ENCODE measurements around the gene FZR1. TPM values are rescaled to one million over a fixed set of nuclear protein-coding genes. Genes with fewer than 3 reads are reported as not detected.

The FZR1 gene
- polyA plus RNA-seq, 2 of the 4 experiments (the other 2 are of a cell fraction): 13.9 to 18.1 TPM

DNA sequence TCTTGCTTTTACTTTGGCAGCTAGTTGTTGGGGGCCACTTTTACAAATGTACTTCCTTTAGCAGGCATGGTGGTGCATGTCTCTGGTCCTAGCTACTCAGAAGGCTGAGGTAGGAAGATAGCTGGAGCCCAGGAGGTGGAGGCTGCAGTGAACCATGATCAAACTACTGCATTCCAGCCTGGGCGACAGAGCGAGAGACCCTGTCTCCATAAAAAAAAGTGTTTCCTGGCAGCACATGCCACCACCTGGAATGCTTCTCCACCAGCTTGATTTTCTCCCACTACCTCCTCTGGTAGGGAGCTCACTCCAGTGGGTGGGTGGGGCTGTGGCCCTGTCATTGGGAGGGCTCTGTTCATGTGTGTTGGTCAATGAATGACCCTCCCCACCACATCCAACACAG is 12.5 kb downstream of the FZR1 start (continued):
- TF ChIP-seq, protein P1, sequence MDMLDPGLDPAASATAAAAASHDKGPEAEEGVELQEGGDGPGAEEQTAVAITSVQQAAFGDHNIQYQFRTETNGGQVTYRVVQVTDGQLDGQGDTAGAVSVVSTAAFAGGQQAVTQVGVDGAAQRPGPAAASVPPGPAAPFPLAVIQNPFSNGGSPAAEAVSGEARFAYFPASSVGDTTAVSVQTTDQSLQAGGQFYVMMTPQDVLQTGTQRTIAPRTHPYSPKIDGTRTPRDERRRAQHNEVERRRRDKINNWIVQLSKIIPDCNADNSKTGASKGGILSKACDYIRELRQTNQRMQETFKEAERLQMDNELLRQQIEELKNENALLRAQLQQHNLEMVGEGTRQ (IDR thresholded peaks at IDR 0.05): no peak
- no peak for TF ChIP-seq NPAS2 (CRISPR knock-in tag; IDR thresholded peaks at IDR 0.05; ENCODE audit: borderline replicate concordance)
- no peak for TF ChIP-seq SREBF2 (IDR thresholded peaks at IDR 0.05)
- TF ChIP-seq, protein P2, sequence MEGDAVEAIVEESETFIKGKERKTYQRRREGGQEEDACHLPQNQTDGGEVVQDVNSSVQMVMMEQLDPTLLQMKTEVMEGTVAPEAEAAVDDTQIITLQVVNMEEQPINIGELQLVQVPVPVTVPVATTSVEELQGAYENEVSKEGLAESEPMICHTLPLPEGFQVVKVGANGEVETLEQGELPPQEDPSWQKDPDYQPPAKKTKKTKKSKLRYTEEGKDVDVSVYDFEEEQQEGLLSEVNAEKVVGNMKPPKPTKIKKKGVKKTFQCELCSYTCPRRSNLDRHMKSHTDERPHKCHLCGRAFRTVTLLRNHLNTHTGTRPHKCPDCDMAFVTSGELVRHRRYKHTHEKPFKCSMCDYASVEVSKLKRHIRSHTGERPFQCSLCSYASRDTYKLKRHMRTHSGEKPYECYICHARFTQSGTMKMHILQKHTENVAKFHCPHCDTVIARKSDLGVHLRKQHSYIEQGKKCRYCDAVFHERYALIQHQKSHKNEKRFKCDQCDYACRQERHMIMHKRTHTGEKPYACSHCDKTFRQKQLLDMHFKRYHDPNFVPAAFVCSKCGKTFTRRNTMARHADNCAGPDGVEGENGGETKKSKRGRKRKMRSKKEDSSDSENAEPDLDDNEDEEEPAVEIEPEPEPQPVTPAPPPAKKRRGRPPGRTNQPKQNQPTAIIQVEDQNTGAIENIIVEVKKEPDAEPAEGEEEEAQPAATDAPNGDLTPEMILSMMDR (IDR thresholded peaks at IDR 0.05): no peak

DNA sequence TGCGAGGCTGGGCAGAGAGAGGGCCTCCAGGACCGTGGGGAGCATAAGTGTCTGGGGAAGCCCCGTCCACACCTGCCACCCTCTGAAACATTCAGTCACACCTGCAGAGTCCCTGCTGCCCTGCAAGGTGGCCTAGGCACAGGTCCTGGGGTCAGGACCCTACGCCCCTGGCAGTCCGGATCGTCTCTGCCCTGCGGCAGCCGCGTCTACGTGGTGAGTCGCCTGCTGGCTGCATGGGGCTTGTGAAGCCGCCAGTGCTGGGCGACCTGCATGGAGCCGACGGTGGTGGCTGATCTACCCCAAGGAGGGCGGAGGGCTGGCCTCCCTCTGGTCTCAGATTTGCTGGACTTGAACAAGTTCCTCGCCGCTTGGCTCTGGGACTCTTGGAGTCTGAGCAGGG is 13.0 kb downstream of the FZR1 start:
- Histone ChIP-seq H3K9me3 (no peaks in the 10 kb centered on the region), H3K4me2 (no peak overlapping the region), H3K4me1 (peaks cover 13% of the 10 kb centered on the region; the same call in 2 of the 3 replicates), H3K4me3 (no peak overlapping the region), H3K27ac (no peak overlapping the region)
- no peak for FAIRE-seq
- WGBS (ENCODE audit: missing lambda C conversion rate): 95% methylated on average over 8 of the region's 18 CpGs
- ATAC-seq: no peak
- ChIA-PET CTCF (interaction anchor here (3.2 kb wide), 1 partner anchor 26 kb away, joined by 12 read pairs; no protein-coding TSS in a partner anchor), POLR2A (no interaction called here)
- DNase-seq (ENCODE audit: low read depth in 1 of 2, low spot score in 1 of 2): no peak
- TF ChIP-seq ZC3H11A (IDR thresholded peaks at IDR 0.05) (no peak), FOSL2 (IDR thresholded peaks at IDR 0.05) (no peak), FOSL2 (CRISPR knock-in tag; IDR thresholded peaks at IDR 0.05) (no peak), POLR2AphosphoS2 (conservative IDR thresholded peaks at IDR 0.05; ENCODE audit: low read length) (no peak), HOXB5 (CRISPR knock-in tag; IDR thresholded peaks at IDR 0.05) (no peak), NFE2L2 (conservative IDR thresholded peaks at IDR 0.05; ENCODE audit: low read length) (no peak), ESRRA (IDR thresholded peaks at IDR 0.05; ENCODE audit: borderline replicate concordance, low read length) (no peak), ZSCAN20 (CRISPR knock-in tag; IDR thresholded peaks at IDR 0.05) (no peak), CBX8 (IDR thresholded peaks at IDR 0.05) (no peak), HDAC2 (IDR thresholded peaks at IDR 0.05) (no peak), NPAS2 (CRISPR knock-in tag; IDR thresholded peaks at IDR 0.05; ENCODE audit: borderline replicate concordance) (no peak), NR3C1 (IDR thresholded peaks at IDR 0.05) (no peak), BHLHE40 (IDR thresholded peaks at IDR 0.05; ENCODE audit: low read depth, low read length) (no peak), GATA3 (IDR thresholded peaks at IDR 0.05; ENCODE audit: borderline replicate concordance) (no peak), PHF8 (IDR thresholded peaks at IDR 0.05; ENCODE audit: borderline replicate concordance, low read depth) (no peak), SMC3 (IDR thresholded peaks at IDR 0.05) (no peak), TFCP2L1 (CRISPR knock-in tag; IDR thresholded peaks at IDR 0.05) (no peak), MYC (IDR thresholded peaks at IDR 0.05; ENCODE audit: borderline replicate concordance, low read length) (no peak)
- TF ChIP-seq, protein P3, sequence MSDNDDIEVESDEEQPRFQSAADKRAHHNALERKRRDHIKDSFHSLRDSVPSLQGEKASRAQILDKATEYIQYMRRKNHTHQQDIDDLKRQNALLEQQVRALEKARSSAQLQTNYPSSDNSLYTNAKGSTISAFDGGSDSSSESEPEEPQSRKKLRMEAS (IDR thresholded peaks at IDR 0.05): no peak

DNA sequence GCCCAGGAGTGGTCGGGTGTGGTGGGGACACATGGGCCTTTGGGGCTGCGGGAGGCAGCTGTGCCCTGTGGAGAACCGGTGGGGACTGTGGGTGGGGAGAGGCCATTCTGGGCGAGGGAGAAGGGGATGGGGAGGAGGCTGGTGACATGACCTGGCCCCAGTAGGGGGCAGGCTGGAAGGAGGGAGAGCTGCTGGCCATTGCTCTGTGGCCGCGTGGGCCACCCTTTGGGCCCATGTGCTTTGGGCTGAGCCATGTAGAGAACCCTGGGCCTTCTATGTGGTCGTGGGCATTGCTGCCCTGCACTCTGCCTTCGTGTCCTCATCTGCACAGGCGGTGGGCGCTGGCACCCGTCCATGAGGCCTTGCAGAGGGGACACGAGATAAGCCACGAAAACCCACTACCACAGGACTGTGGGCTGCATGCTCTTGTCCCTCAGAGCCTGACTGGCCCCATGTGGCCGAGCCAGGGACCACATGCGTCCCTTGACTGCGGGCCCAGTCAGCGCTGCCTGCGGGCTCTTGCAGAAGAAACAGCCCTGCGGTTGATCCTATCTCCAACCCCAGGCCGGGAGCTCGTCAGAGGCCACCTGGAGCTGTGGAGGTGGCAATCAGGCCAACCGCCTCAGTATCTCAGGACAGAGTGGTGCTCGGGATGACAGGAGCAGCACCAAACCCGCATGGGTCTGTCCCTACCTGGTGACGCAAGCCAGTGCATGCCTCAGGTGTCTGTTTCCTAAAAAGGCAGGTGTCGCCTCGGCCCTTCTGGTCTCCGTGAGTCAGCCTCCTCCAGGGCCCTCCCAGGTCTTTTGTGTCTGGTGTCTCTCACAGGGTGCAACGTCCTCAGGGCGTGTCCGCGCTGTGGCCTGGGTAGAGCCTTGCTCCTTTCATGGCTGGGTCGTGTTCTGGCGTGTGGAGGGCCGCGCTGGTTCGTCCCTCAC is 14.3 kb downstream of the FZR1 start:
- FAIRE-seq (no peak), ATAC-seq (peak in 1 of 2 experiments; percentile 37; a peak in 2 of 6 replicates), DNase-seq (ENCODE audit: low read depth in 1 of 2, low spot score in 1 of 2) (no peak)
- no peaks in the 10 kb centered on the region for H3K9me3 ChIP-seq
- H3K27ac ChIP-seq: no peak overlapping the region
- POLR2A ChIA-PET: no interaction called here
- no peak overlapping the region for H3K4me3 ChIP-seq
- 92% methylated on average over 27 of the region's 37 CpGs for WGBS (ENCODE audit: missing lambda C conversion rate)
- no peak overlapping the region for H3K4me2 ChIP-seq
- H3K4me1 ChIP-seq: peaks cover 13% of the 10 kb centered on the region; the same call in 2 of the 3 replicates
- CTCF ChIA-PET: interaction anchor here (1.3 kb wide), 1 partner anchor 25 kb away, joined by 3 read pairs; no protein-coding TSS in a partner anchor
- TF ChIP-seq KDM5A (IDR thresholded peaks at IDR 0.05): no peak
- TF ChIP-seq, protein P4, sequence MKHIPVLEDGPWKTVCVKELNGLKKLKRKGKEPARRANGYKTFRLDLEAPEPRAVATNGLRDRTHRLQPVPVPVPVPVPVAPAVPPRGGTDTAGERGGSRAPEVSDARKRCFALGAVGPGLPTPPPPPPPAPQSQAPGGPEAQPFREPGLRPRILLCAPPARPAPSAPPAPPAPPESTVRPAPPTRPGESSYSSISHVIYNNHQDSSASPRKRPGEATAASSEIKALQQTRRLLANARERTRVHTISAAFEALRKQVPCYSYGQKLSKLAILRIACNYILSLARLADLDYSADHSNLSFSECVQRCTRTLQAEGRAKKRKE (CRISPR knock-in tag; IDR thresholded peaks at IDR 0.05; ENCODE audit: low read depth): no peak
- no peak for TF ChIP-seq RARB (CRISPR knock-in tag; IDR thresholded peaks at IDR 0.05)
- TF ChIP-seq KDM1A (IDR thresholded peaks at IDR 0.05; ENCODE audit: low read depth): no peak
- TF ChIP-seq ZSCAN20 (CRISPR knock-in tag; IDR thresholded peaks at IDR 0.05): no peak
- TF ChIP-seq BHLHE40 (IDR thresholded peaks at IDR 0.05; ENCODE audit: low read depth, low read length): no peak
- no peak for TF ChIP-seq NPAS2 (CRISPR knock-in tag; IDR thresholded peaks at IDR 0.05; ENCODE audit: borderline replicate concordance)
- TF ChIP-seq HOXA7 (CRISPR knock-in tag; IDR thresholded peaks at IDR 0.05): no peak
- TF ChIP-seq SREBF2 (IDR thresholded peaks at IDR 0.05): no peak
- TF ChIP-seq, protein P5, sequence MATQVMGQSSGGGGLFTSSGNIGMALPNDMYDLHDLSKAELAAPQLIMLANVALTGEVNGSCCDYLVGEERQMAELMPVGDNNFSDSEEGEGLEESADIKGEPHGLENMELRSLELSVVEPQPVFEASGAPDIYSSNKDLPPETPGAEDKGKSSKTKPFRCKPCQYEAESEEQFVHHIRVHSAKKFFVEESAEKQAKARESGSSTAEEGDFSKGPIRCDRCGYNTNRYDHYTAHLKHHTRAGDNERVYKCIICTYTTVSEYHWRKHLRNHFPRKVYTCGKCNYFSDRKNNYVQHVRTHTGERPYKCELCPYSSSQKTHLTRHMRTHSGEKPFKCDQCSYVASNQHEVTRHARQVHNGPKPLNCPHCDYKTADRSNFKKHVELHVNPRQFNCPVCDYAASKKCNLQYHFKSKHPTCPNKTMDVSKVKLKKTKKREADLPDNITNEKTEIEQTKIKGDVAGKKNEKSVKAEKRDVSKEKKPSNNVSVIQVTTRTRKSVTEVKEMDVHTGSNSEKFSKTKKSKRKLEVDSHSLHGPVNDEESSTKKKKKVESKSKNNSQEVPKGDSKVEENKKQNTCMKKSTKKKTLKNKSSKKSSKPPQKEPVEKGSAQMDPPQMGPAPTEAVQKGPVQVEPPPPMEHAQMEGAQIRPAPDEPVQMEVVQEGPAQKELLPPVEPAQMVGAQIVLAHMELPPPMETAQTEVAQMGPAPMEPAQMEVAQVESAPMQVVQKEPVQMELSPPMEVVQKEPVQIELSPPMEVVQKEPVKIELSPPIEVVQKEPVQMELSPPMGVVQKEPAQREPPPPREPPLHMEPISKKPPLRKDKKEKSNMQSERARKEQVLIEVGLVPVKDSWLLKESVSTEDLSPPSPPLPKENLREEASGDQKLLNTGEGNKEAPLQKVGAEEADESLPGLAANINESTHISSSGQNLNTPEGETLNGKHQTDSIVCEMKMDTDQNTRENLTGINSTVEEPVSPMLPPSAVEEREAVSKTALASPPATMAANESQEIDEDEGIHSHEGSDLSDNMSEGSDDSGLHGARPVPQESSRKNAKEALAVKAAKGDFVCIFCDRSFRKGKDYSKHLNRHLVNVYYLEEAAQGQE (IDR thresholded peaks at IDR 0.05): no peak
- TF ChIP-seq RCOR1 (IDR thresholded peaks at IDR 0.05; ENCODE audit: low read depth, low read length): no peak

Data from A549 (cell line).